Measurements from ENCODE around the gene TFAM. TPM values are rescaled to one million over a fixed set of nuclear protein-coding genes. Genes with fewer than 3 reads are reported as not detected.

Gene TFAM
- total RNA-seq, 1 donor from 2014 or later, result 39.4 TPM

DNA sequence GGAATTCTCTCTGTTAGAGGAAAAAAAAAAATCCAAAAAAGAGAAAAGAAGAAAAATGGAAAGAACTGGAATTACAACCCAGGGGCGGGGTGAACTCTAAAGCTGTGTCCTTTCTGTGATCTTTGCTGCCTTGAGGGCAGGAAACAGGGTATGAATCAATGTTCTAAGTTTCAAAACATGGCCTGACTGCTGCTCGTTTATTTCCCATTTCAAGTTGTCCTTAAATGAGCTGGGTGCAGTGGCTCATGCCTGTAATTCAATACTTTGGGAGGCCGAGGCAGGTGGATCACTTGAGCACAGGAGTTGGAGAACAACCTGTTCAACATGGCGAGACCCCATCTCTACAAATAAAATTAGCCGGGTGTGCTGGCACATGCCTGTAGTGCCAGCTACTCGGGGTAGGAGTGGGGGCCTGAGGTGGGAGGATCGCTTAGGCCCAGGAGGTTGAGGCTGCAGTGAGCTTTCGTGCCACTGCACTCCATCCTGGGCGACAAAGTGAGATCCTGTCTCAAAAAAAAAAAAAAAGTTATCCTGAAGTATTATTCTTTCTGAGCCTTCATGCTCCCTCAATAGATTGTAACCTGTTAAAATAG is 24.7 kb upstream of the TFAM start:
- no peaks in the 10 kb centered on the region for H3K27me3 Mint-ChIP-seq (ENCODE audit: unreplicated experiment)
- H3K9me3 Mint-ChIP-seq (ENCODE audit: unreplicated experiment), result no peaks in the 10 kb centered on the region
- no peak overlapping the region for H3K4me3 Mint-ChIP-seq (ENCODE audit: unreplicated experiment)
- no peak overlapping the region for H3K27ac Mint-ChIP-seq (ENCODE audit: unreplicated experiment)
- DNase-seq (ENCODE audit: low spot score), result no peak
- H3K36me3 Mint-ChIP-seq (ENCODE audit: low read depth, unreplicated experiment), result no peaks in the 10 kb centered on the region
- TF ChIP-seq, protein P1, sequence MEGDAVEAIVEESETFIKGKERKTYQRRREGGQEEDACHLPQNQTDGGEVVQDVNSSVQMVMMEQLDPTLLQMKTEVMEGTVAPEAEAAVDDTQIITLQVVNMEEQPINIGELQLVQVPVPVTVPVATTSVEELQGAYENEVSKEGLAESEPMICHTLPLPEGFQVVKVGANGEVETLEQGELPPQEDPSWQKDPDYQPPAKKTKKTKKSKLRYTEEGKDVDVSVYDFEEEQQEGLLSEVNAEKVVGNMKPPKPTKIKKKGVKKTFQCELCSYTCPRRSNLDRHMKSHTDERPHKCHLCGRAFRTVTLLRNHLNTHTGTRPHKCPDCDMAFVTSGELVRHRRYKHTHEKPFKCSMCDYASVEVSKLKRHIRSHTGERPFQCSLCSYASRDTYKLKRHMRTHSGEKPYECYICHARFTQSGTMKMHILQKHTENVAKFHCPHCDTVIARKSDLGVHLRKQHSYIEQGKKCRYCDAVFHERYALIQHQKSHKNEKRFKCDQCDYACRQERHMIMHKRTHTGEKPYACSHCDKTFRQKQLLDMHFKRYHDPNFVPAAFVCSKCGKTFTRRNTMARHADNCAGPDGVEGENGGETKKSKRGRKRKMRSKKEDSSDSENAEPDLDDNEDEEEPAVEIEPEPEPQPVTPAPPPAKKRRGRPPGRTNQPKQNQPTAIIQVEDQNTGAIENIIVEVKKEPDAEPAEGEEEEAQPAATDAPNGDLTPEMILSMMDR (IDR thresholded peaks at IDR 0.05; ENCODE audit: unreplicated experiment), result no peak
- H3K4me1 Mint-ChIP-seq (ENCODE audit: unreplicated experiment), result peaks cover 7% of the 10 kb centered on the region

DNA sequence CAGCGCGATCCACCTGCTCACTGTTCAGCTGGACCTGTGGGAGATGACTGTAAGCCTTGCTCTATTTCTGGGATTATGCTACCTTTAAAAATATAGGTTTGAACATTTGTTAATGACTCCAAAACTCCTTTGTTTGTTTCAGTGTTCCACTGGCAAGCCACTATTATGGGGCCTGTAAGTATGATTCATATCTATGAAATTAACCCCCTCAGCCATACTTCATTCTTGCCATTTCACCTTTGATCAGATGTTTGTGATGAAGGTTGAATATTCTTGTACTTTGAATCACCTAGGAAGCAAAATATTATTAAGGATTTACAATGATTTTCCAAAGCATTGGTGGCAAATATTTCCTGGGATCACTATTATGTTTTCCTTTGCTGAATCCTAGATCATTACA is 23.9 kb upstream of the TFAM start:
- Mint-ChIP-seq H3K4me3 (ENCODE audit: unreplicated experiment) (no peak overlapping the region), H3K36me3 (ENCODE audit: low read depth, unreplicated experiment) (no peaks in the 10 kb centered on the region), H3K9me3 (ENCODE audit: unreplicated experiment) (no peaks in the 10 kb centered on the region), H3K27me3 (ENCODE audit: unreplicated experiment) (no peaks in the 10 kb centered on the region), H3K4me1 (ENCODE audit: unreplicated experiment) (peaks cover 7% of the 10 kb centered on the region), H3K27ac (ENCODE audit: unreplicated experiment) (no peak overlapping the region)
- no peak for DNase-seq (ENCODE audit: low spot score)
- TF ChIP-seq, protein P1 (IDR thresholded peaks at IDR 0.05; ENCODE audit: unreplicated experiment), result no peak

DNA sequence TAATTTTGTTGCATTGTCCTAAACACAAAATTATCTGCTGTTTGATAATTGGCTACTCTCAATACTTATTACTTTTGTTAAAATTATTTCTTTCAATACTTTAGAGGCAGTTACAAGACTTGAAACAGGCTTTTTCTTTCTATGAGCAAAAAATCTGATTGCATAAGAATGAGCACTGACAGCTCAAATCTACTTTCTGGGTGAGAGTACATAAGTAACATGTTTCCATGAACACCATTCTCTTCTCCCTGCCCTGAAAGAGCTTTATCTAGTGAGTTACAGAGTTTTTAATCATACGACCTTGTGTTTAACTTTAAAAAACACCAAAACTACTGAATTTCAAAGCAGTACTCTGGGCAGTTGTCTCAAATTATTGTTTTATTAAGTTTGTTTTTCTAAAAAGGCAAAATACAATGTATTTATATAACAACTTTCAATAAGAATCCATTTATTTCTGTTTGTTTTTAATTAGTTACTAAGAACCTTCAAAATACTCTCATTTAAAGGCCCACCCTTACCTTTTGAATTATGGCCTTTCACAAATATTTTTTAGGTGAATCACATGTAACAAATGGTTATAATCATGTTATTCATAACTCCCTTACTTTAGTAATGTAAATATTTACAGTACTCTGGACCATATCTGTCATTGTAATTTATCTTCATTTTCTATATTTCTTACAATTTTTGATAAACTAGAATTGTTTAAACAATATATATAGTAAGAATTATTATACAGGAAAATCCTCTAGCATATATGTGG is 23.0 kb upstream of the TFAM start:
- Mint-ChIP-seq H3K9me3 (ENCODE audit: unreplicated experiment) (no peaks in the 10 kb centered on the region), H3K27ac (ENCODE audit: unreplicated experiment) (no peak overlapping the region), H3K4me1 (ENCODE audit: unreplicated experiment) (peaks cover 7% of the 10 kb centered on the region), H3K27me3 (ENCODE audit: unreplicated experiment) (no peaks in the 10 kb centered on the region), H3K36me3 (ENCODE audit: low read depth, unreplicated experiment) (no peaks in the 10 kb centered on the region), H3K4me3 (ENCODE audit: unreplicated experiment) (no peak overlapping the region)
- TF ChIP-seq, protein P1 (IDR thresholded peaks at IDR 0.05; ENCODE audit: unreplicated experiment), result no peak
- DNase-seq (ENCODE audit: low spot score), result no peak

DNA sequence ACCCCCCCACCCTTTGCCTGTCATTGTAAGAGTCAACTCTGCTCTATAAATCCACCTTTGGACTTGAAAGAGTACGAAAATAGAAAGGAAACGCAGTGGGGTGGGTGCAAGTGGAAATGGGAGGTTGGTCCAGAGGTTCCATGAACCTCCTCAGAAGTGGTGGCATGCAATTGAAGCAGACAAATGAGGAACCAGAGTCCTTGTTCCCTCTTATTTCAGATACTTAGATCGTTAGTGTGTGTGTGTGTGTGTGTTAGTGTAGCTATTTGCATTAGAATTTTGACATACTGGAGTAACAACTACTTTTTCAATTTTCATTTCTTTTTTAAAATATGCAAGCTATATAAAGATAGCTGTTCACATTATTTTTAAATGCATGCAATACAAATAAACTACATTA is 18.1 kb upstream of the TFAM start:
- Mint-ChIP-seq H3K27ac (ENCODE audit: unreplicated experiment) (no peak overlapping the region), H3K36me3 (ENCODE audit: low read depth, unreplicated experiment) (no peaks in the 10 kb centered on the region), H3K9me3 (ENCODE audit: unreplicated experiment) (no peaks in the 10 kb centered on the region), H3K4me3 (ENCODE audit: unreplicated experiment) (no peak overlapping the region), H3K4me1 (ENCODE audit: unreplicated experiment) (no peaks in the 10 kb centered on the region), H3K27me3 (ENCODE audit: unreplicated experiment) (no peaks in the 10 kb centered on the region)
- DNase-seq (ENCODE audit: low spot score), result no peak
- TF ChIP-seq, protein P1 (IDR thresholded peaks at IDR 0.05; ENCODE audit: unreplicated experiment), result no peak

DNA sequence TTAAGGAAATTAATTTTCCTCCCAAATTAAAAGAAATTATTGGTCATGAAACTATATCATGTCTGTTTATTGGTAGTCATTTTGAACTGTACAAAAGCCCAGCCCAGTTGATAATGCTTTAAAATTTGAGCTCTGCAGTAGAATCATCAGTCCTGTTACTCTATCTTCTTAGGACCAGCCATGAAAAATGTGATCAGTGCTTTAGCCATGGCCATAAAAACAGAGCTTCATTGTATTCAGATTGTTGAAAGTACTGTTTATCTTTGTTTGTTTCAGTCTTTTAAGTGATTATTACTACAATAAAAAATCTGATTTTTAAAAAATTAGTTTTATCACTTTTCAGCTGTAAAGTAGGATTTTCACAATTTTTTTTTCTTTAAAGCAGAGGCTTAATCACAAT is 13.7 kb upstream of the TFAM start:
- H3K36me3 Mint-ChIP-seq (ENCODE audit: low read depth, unreplicated experiment), result no peaks in the 10 kb centered on the region
- H3K27me3 Mint-ChIP-seq (ENCODE audit: unreplicated experiment), result no peaks in the 10 kb centered on the region
- TF ChIP-seq, protein P1 (IDR thresholded peaks at IDR 0.05; ENCODE audit: unreplicated experiment), result no peak
- H3K27ac Mint-ChIP-seq (ENCODE audit: unreplicated experiment), result no peak overlapping the region
- no peak overlapping the region for H3K4me3 Mint-ChIP-seq (ENCODE audit: unreplicated experiment)
- no peaks in the 10 kb centered on the region for H3K9me3 Mint-ChIP-seq (ENCODE audit: unreplicated experiment)
- DNase-seq (ENCODE audit: low spot score), result no peak
- no peaks in the 10 kb centered on the region for H3K4me1 Mint-ChIP-seq (ENCODE audit: unreplicated experiment)

All from endothelial cell (in vitro differentiated cells).